Smooth muscle cell (in vitro differentiated cells): Measurements from ENCODE around the gene NFS1. TPM values are rescaled to one million over a fixed set of nuclear protein-coding genes. Genes with fewer than 3 reads are reported as not detected.

ENCODE experiments used
- DNase-seq: peaks from one replicate; lab custom pipeline; 2025; ENCODE audit not compliant: unreplicated experiment; lab: John Stamatoyannopoulos, UW
- H2AFZ ChIP-seq: fragments of 200-600 bp; sonication (generic); 2 replicates; pipeline ENCODE4 v1.6.0; 2016; ENCODE audit warnings: antibody characterized with exemption, low read depth, mild to moderate bottlenecking
- H3F3A ChIP-seq: fragments of 200-600 bp; sonication (generic); 2 replicates; pipeline ENCODE4 v1.6.0; 2017; ENCODE audit warnings: antibody characterized with exemption, low read depth
- H3K27ac ChIP-seq: fragments of 200-600 bp; sonication (generic); 2 replicates; pipeline ENCODE4 v1.5.1; 2016; ENCODE audit warnings: low read depth, mild to moderate bottlenecking
- H3K27me3 ChIP-seq: fragments of 200-600 bp; sonication (generic); 2 replicates; pipeline ENCODE4 v1.6.1; 2016; ENCODE audit warnings: low read depth, mild to moderate bottlenecking
- H3K36me3 ChIP-seq: fragments of 200-600 bp; sonication (generic); 2 replicates; pipeline ENCODE4 v1.5.1; 2016; ENCODE audit warnings: low read depth
- H3K4me1 ChIP-seq: fragments of 200-600 bp; sonication (generic); 2 replicates; pipeline ENCODE4 v1.5.1; 2016; ENCODE audit warnings: low read depth
- H3K4me2 ChIP-seq: fragments of 200-600 bp; sonication (generic); 2 replicates; pipeline ENCODE4 v1.6.0; 2016; ENCODE audit warnings: mild to moderate bottlenecking
- H3K4me3 ChIP-seq: fragments of 200-600 bp; sonication (generic); 2 replicates; pipeline ENCODE4 v1.5.1; 2016; ENCODE audit warnings: mild to moderate bottlenecking
- H3K79me2 ChIP-seq: fragments of 200-600 bp; sonication (generic); 2 replicates; pipeline ENCODE4 v1.6.0; 2016; ENCODE audit warnings: low read depth, mild to moderate bottlenecking
- H3K9ac ChIP-seq: fragments of 200-600 bp; sonication (generic); 2 replicates; pipeline ENCODE4 v1.6.0; 2016; ENCODE audit warnings: low read depth
- H3K9me3 ChIP-seq: fragments of 200-600 bp; sonication (generic); replicated peaks from 2 replicates; pipeline ENCODE4 v1.5.1; 2016; ENCODE audit warnings: low read depth
- H4K20me1 ChIP-seq: fragments of 200-600 bp; sonication (generic); 2 replicates; pipeline ENCODE4 v1.6.0; 2016; ENCODE audit warnings: low read depth
- CTCF ChIP-seq: fragments of 200-600 bp; sonication (generic); IDR thresholded peaks from 2 replicates; pipeline ENCODE4 v1.5.1; 2017; ENCODE audit warnings: borderline replicate concordance, mild to moderate bottlenecking, antibody characterized with exemption; ENCODE audit not compliant: insufficient read depth, poor library complexity, severe bottlenecking
- WGBS: methylation state at CpG from one replicate; pipeline ENCODE4 v1.1.7; 2016; ENCODE audit warnings: low lambda C conversion rate; 5-methylcytosine and 5-hydroxymethylcytosine counted together
- polyA plus RNA-seq: library from polyadenylated mRNA; unstranded; fragments of >200 nt; fragmentation: Nextera tagmentation; extraction: Ambion mirVana; gene quantifications from 2 replicates; pipeline ENCODE4 v1.2.1, GENCODE V29; 2016
- total RNA-seq: library from RNA; depleted of rRNA; stranded (reverse); fragments of >200 nt; gene quantifications from 2 replicates; pipeline ENCODE4 v1.2.3, GENCODE V29; 2014

The NFS1 gene
- total and polyA plus RNA-seq, 2 experiments from 2014 or later: 25.3 to 35.1 TPM

GRCh38 chr20:35635652-35636051 is 63.5 kb downstream of the NFS1 start:
- peaks cover 5% of the 10 kb centered on the region for H3K36me3 ChIP-seq
- H3F3A ChIP-seq: no peaks in the 10 kb centered on the region
- H3K4me2 ChIP-seq: no peak overlapping the region
- TF ChIP-seq CTCF: no peak
- H3K27ac ChIP-seq: no peak overlapping the region
- H3K9me3 ChIP-seq: no peaks in the 10 kb centered on the region
- 90% methylated on average over 4 of the region's 4 CpGs for WGBS
- no peak overlapping the region for H2AFZ ChIP-seq
- H3K4me3 ChIP-seq: no peak overlapping the region
- no peak for DNase-seq
- peaks cover 99% of the 10 kb centered on the region for H4K20me1 ChIP-seq
- H3K9ac ChIP-seq: no peak overlapping the region
- no peaks in the 10 kb centered on the region for H3K4me1 ChIP-seq
- H3K79me2 ChIP-seq: peaks cover 65% of the 10 kb centered on the region
- no peaks in the 10 kb centered on the region for H3K27me3 ChIP-seq

- TF ChIP-seq CTCF: no peak
- Histone ChIP-seq H3K9ac (no peak overlapping the region), H3K4me1 (no peaks in the 10 kb centered on the region), H3K4me3 (no peak overlapping the region), H3K9me3 (no peaks in the 10 kb centered on the region), H3K36me3 (peaks cover 10% of the 10 kb centered on the region), H3F3A (no peaks in the 10 kb centered on the region), H4K20me1 (peaks cover 84% of the 10 kb centered on the region), H3K79me2 (peaks cover 35% of the 10 kb centered on the region), H3K27me3 (no peaks in the 10 kb centered on the region), H3K27ac (no peak overlapping the region), H3K4me2 (no peak overlapping the region), H2AFZ (no peak overlapping the region)
- 96% methylated on average over 13 of the region's 13 CpGs for WGBS
- DNase-seq: no peak
These were observed 66.5 kb downstream of the NFS1 start for GRCh38 chr20:35632539-35633115.

GRCh38 chr20:35630636-35631035 is 68.5 kb downstream of the NFS1 start:
- Histone ChIP-seq H3K27me3 (no peaks in the 10 kb centered on the region), H4K20me1 (peaks cover 64% of the 10 kb centered on the region), H3K36me3 (peaks cover 10% of the 10 kb centered on the region), H3K79me2 (peaks cover 16% of the 10 kb centered on the region), H3K27ac (no peak overlapping the region), H3K4me3 (no peak overlapping the region), H3F3A (no peaks in the 10 kb centered on the region), H3K4me2 (no peak overlapping the region), H3K4me1 (no peaks in the 10 kb centered on the region), H3K9ac (no peak overlapping the region), H3K9me3 (no peaks in the 10 kb centered on the region), H2AFZ (no peak overlapping the region)
- no peak for TF ChIP-seq CTCF
- DNase-seq: no peak
- 100% methylated on average over 4 of the region's 4 CpGs for WGBS
